Gastroesophageal sphincter (tissue), 3 donors: ENCODE data around the gene TMEM127.

Source experiments
- EP300 ChIP-seq: sonication (generic); formaldehyde crosslinking; IDR thresholded peaks from one replicate; pipeline ENCODE4 v1.6.1; 2017; ENCODE audit warnings: antibody characterized with exemption, mild to moderate bottlenecking
- POLR2A ChIP-seq, 2 donors: fragments of 450-650 bp; IDR thresholded peaks; one replicate each; pipeline ENCODE4 v1.6.1; 2017; ENCODE audit warnings: antibody characterized with exemption in 2 of 2, mild to moderate bottlenecking in 2 of 2, moderate library complexity in 1 of 2
- POLR2AphosphoS5 ChIP-seq: sonication (generic); formaldehyde crosslinking; IDR thresholded peaks from one replicate; pipeline ENCODE4 v1.6.1; 2017; ENCODE audit warnings: antibody characterized with exemption
- TF ChIP-seq, protein P1 (sequence below), 4 experiments: fragments of 200-600 bp in 2 of 4; fragments of 450-650 bp in 2 of 4; sonication (generic) in 1 of 4; IDR thresholded peaks; one replicate each; pipeline ENCODE4 v1.5.1; 2017 to 2019; ENCODE audit warnings: antibody characterized with exemption in 4 of 4, mild to moderate bottlenecking in 2 of 4, moderate library complexity in 2 of 4

DNA sequence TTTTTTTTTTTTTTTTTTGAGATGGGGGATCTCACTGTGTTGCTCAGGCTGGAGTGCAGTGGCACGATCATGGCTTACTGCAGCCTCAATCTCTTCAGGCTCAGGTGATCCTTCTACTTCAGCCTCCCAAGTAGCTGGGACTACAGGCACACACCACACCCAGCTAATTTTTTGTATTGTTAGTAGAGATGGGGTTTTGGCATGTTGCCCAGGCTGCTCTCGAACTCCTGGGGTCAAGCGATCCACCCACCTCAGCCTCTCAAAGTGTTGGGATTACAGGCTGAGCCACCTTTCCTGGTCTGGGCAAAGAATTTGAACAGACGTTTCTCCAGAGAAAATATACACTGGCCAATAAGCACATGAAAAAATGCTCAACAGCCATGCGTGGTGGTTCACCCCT, 42.5 kb upstream of the TMEM127 start:
- TF ChIP-seq, protein P1, sequence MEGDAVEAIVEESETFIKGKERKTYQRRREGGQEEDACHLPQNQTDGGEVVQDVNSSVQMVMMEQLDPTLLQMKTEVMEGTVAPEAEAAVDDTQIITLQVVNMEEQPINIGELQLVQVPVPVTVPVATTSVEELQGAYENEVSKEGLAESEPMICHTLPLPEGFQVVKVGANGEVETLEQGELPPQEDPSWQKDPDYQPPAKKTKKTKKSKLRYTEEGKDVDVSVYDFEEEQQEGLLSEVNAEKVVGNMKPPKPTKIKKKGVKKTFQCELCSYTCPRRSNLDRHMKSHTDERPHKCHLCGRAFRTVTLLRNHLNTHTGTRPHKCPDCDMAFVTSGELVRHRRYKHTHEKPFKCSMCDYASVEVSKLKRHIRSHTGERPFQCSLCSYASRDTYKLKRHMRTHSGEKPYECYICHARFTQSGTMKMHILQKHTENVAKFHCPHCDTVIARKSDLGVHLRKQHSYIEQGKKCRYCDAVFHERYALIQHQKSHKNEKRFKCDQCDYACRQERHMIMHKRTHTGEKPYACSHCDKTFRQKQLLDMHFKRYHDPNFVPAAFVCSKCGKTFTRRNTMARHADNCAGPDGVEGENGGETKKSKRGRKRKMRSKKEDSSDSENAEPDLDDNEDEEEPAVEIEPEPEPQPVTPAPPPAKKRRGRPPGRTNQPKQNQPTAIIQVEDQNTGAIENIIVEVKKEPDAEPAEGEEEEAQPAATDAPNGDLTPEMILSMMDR (IDR thresholded peaks at IDR 0.05) = no peak
- no peak for TF ChIP-seq POLR2AphosphoS5
- no peak for TF ChIP-seq EP300
- TF ChIP-seq POLR2A (IDR thresholded peaks at IDR 0.05) = no peak
